Right lobe of liver (tissue), 4 donors: Measurements from ENCODE around the gene LRRK2.

Source experiments
- CTCF ChIP-seq, 4 donors: fragments of 200-600 bp in 3 of 4; fragments of 450-650 bp in 1 of 4; IDR thresholded peaks; one replicate each; pipeline versions ENCODE4 v1.5.1 to v1.8.0; 2016 to 2022; ENCODE audit warnings: antibody characterized with exemption in 4 of 4, mild to moderate bottlenecking in 2 of 4
- POLR2A ChIP-seq: fragments of 450-650 bp; IDR thresholded peaks from one replicate; pipeline ENCODE4 v1.6.1; 2017; ENCODE audit warnings: antibody characterized with exemption, mild to moderate bottlenecking
- donor health status: DM: no; HTN: no; CAD: no.
- donor health status: DM: no; HTN: no; CAD: no.
- donor health status: DM: no; HTN: yes; CAD: no.

GRCh38 chr12:40212566-40212965, 12.2 kb upstream of the LRRK2 start:
- TF ChIP-seq POLR2A (no peak), CTCF (IDR thresholded peaks at IDR 0.05) (no peak)
